Hepatocyte (in vitro differentiated cells): ENCODE results near the gene SLC25A13.

Experiments used
- CTCF ChIP-seq: fragments of 200-600 bp; sonication (generic); IDR thresholded peaks from 2 replicates; pipeline ENCODE4 v1.5.1; 2016; ENCODE audit warnings: antibody characterized with exemption, mild to moderate bottlenecking; ENCODE audit not compliant: poor library complexity
- EZH2phosphoT487 ChIP-seq: fragments of 200-600 bp; sonication (generic); IDR thresholded peaks from one replicate; pipeline ENCODE4 v1.6.1; 2018; ENCODE audit warnings: antibody characterized with exemption, mild to moderate bottlenecking, low read depth, moderate library complexity; ENCODE audit not compliant: unreplicated experiment, severe bottlenecking

- TF ChIP-seq CTCF (no peak), EZH2phosphoT487 (no peak)
Measured at GRCh38 chr7:96253441-96253840, 68.5 kb downstream of the SLC25A13 start.
